NCI-H524 treated with DMSO at 0.1 percent for 48 hours (cell line): Measurements from ENCODE around the gene RNF14.

Source experiments
- DNase-seq: peaks from one replicate; lab custom pipeline; 2025; lab: John Stamatoyannopoulos, UW

Gene RNF14

GRCh38 chr5:141947316-141947715 lies 21.6 kb upstream of the RNF14 start:
- DNase-seq, result no peak

DNA sequence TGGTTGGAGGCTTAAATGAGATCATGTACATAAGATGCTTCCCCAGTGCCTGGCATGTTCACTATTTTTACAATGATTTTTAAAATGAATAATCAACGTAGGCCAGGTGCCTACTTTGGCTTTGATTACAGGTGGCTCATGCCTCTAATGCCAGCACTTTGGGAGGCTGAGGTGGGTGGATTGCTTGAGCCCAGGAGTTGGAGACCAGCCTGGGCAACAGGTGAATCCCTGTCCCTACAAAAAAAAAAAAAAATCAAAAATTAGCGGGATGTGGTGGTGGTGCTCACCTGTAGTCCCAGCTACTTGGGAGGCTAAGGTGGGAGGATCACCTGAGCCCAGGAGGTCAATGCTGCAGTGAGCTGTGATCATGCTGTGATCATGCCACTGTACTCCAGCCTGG lies 20.1 kb upstream of the RNF14 start:
- no peak for DNase-seq

- DNase-seq, result no peak
These were observed 19.4 kb upstream of the RNF14 start for GRCh38 chr5:141949511-141949910.

DNA sequence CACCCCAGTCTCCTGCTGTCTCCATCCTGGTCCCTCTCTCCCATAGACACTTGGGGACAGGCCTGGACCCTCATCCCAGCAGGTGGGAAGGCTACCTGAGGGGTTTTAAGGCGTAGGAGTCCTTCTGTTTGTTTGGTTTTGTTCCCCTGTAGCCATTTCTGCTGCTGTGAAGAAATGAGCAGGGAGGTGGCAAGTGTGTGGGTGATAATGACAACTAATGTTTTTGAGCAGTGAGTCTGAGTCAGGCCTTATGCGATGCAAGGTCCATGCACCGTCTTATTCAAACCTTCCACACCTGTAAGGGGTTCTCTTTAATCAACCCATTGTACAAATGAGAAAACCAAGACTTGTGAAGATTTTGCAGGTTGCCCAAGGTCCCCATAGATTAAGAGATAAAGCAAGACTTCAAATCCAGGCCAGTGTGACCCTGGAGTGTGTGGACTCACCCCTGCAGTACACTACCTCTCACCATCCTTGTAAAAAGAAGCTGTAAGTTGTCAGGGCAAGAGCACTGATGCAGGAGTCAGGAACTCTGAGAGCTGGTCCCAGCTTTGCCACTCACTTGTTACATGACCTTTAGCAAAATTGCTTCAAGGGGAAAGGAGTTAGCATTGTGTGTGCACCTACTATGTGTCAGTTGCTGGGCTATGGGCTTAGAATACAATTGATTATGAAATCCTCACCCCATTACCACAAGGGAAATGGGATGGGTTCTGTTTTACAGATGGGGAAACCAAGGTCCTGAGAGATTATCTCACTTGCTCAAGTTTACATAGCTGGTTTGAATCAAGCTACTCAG lies 18.5 kb upstream of the RNF14 start:
- DNase-seq, result no peak

GRCh38 chr5:141951332-141951781 lies 17.5 kb upstream of the RNF14 start:
- no peak for DNase-seq

GRCh38 chr5:141952020-141952419 lies 16.9 kb upstream of the RNF14 start:
- no peak for DNase-seq

- DNase-seq, result no peak
These were observed 14.7 kb upstream of the RNF14 start for GRCh38 chr5:141954194-141954593.

- DNase-seq, result peak; percentile 24
These were observed 11.4 kb upstream of the RNF14 start for GRCh38 chr5:141957367-141957996.

DNA sequence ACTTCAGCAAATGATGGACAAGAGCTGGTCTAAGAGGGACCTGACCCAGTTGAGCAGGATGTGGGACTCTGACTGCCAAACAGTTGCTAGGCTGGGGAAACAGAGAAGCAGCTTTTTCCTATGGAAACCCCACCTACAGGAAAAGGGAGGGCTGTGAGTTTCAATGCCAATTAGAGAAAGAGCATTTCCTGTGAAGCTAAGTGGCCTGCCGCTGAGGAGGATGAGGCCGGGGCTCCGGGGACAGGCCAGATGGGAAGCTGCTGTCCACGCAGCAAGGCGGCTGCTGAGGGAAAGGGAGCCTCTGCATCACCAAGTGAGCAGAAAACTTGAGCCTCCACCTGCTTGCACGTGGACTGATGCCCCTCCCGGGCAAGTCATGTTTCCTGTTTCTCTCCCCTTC lies 10.8 kb upstream of the RNF14 start, which contains the start of gene PCDH12:
Gene PCDH12 (minus strand): TSS at position 90 of the 400 bp plus-strand sequence. CDS start 351 bp downstream, outside the sequence.
- peak; percentile 10 for DNase-seq

- no peak for DNase-seq
These were observed 10.2 kb upstream of the RNF14 start for GRCh38 chr5:141958546-141959172.

DNA sequence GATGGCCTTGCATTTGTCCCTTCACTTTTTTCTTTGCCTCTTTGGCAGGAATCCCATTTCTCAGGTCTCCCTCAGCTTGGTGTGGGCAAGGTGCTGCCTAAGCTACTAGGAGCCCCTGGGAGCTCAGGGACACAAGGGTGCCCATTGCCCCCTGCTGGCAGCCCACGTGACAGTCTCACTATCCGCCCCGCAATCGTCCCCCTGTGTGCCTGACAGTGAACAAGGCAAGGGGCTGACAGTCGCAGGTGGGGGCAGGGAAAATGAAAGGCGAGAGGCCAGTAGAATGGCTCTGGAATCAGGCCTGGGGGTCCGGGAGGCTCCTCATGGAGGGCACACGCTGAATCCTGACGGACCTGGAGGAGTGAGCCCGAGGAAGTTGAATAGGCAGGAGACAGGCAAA lies 8.9 kb upstream of the RNF14 start:
- DNase-seq, result no peak

DNA sequence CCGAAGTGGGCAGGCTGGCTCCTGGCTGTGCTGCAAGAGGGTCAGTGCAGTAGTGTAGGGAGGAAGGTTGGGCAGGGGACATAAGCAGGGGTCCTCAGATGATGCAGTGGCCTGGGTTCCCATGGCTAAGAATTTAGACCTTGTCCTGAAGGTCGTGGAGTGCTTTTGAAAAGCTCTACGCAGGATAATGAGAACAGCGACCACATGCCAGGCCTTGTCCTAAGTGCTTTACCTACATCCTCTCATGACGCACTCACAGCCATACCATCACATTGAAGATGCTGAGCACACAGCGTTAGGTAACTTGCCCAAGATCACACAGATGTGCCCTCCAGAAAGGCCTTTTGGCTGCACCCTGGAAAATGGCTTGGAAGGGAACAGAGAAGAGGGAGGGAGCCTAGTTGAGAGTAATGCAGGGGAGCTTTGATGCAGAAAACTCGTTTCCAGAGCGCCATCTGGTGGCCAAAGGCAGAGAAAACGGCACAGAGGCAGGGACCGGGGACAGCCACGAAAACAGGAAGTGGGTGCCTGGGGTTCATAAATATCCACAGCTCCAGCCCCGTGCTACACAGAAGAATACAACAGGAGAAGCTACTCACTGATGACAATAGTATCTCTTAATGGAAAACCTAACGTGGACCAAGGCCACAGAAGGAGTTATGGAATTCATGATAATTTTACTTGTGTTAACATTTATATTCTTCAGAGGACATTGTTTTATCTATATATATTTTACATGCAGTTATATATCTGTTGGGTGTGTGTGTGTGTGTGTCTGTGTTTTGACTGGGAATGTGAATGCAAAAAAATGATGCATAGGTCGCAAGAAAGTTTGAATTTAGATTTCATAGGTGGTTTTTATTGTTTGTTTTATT lies 8.2 kb upstream of the RNF14 start:
- no peak for DNase-seq

DNA sequence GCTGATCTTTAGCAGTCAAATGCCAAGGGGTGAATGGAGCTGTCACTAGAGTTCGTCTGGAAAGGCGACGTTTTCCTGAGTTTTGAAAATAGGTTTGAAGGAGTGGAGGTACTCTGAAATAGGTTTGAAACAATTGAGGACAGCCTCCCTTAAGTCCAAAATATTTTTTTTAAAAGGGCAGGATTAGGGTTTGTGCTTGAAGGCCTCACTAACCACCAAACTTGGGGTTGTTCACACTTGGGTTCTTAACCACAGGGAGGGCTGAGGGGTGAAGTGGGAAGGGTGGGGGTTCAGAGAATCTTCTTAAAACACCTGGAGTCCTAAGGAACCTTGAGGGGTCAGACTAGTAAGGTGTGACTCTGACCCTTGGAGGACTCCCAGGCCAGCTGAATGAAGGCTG lies 7.4 kb upstream of the RNF14 start:
- DNase-seq, result no peak

GRCh38 chr5:141963701-141964100 lies 5.2 kb upstream of the RNF14 start:
- no peak for DNase-seq

DNA sequence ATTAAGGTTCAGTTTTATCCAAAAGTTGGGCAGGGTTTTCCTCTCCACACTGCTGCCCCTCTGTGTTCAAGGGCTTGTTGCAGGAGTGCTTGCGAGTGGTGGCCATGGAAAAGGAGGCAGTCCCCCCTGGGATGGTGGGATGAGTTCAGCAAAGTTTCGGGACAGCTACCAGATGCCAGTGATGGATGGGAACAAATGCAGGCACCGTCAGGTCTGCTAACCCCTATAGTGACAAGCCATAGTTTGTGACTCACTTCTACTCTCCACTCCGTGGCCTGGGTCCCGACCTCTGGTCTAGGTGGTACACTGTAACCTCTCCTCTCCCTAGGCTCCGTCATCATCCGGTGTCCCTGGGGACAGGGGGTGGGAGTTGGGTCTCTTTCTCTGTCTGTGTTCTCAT lies 3.8 kb upstream of the RNF14 start:
- no peak for DNase-seq

DNA sequence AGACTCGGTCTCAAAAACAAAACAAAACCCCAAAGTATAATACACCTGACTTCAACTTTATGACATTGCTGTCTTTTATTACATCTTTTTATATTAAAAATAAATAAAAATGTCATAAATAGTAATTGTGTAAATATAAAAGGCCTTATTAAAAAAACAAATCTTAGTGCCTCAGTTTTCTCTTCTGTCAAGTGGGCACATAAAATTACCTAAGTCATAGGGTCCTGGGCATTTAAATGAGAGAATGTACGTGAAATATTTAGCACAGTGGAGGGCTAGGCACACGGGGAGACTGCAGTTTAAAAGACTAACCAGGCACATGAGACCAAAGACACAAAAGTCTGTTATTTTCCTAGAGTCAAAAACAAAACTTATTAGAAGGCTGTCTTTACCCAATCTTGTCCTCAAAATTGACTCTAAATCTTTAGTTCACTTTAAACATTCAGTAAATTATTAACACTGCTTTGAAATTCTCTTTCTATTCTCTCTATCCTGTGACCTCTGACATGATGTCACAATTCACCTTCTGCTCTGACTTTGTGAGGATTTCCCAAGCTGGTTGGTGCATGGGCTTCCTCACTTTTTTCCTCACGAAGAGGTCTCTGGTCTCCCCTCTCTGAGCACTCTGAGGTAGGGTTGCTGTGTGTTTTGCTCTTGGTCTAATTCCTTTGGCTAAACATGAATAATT lies 2.5 kb upstream of the RNF14 start:
- DNase-seq, result no peak

- DNase-seq, result no peak
These were observed 2.0 kb upstream of the RNF14 start for GRCh38 chr5:141966963-141967333.

- no peak for DNase-seq
These were observed 1.2 kb downstream of the RNF14 start for GRCh38 chr5:141969783-141970771.

- DNase-seq, result no peak
These were observed 5.1 kb downstream of the RNF14 start for GRCh38 chr5:141973871-141974595.

DNA sequence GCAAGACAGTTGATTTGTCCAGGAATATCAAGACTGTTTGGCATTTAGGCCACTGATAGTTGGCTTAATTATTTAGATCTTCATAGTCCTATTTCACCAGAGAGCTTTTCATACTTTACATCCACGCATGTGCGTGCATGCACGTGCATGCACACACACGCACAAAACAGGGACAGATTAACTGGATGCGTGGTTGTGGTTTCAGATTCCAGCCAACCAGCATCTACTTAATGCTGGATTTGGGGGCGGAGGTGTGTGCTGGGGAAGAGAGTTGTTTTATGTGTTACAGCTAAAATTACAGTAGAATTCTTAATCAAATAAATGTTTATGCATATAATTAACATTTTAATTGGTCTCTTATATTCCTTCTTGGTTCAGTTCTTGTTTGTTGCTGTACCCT lies 7.3 kb downstream of the RNF14 start:
- DNase-seq, result no peak
